Right forelimb (tissue), 1 donor: ENCODE measurements around the gene YBX2.
"Not testable (repeated sequence)": the region's sequence is repeated elsewhere in the genome, so short reads cannot be mapped to it uniquely, and the experiment has no call there.

Experiments used
- DNase-seq: peaks from one replicate; pipeline ENCODE4 v3.0.0-alpha.2; 2018

YBX2 gene

GRCh38 chr17:7294614-7295153, at the start of gene YBX2:
Gene YBX2, minus strand, starts transcription at chr17:7294639. Its CDS starts 139 bp downstream, at chr17:7294500.
- DNase-seq, result no peak

- DNase-seq, result no peak
Measured at GRCh38 chr17:7343250-7343649, 48.8 kb upstream of the YBX2 start.

GRCh38 chr17:7341842-7342241, 47.4 kb upstream of the YBX2 start:
- DNase-seq, result no peak

- no peak for DNase-seq
Measured at GRCh38 chr17:7340179-7340578, 45.7 kb upstream of the YBX2 start.

GRCh38 chr17:7337600-7337999, 43.2 kb upstream of the YBX2 start:
- not testable (repeated sequence) for DNase-seq

- no peak for DNase-seq
Measured at GRCh38 chr17:7336240-7337175, 42.1 kb upstream of the YBX2 start, which contains the start of gene ACAP1. Gene ACAP1, plus strand, starts transcription at chr17:7336529. Its CDS starts 206 bp downstream, at chr17:7336735.

- DNase-seq, result not testable (repeated sequence)
Measured at GRCh38 chr17:7335765-7336164, 41.3 kb upstream of the YBX2 start.

GRCh38 chr17:7334938-7335538, 40.6 kb upstream of the YBX2 start:
- DNase-seq, result no peak

GRCh38 chr17:7332600-7333069, 38.2 kb upstream of the YBX2 start:
- DNase-seq, result not testable (repeated sequence)

- no peak for DNase-seq
Measured at GRCh38 chr17:7332111-7332510, 37.7 kb upstream of the YBX2 start.

GRCh38 chr17:7330638-7331015, 36.2 kb upstream of the YBX2 start:
- no peak for DNase-seq

- peak; percentile 90 for DNase-seq
Measured at GRCh38 chr17:7329997-7330637, 35.7 kb upstream of the YBX2 start.

GRCh38 chr17:7329374-7329996, 35.0 kb upstream of the YBX2 start:
- peak; percentile 98 for DNase-seq

GRCh38 chr17:7328840-7329373, 34.5 kb upstream of the YBX2 start, which contains the start of gene NEURL4:
Gene NEURL4, minus strand, starts transcription at chr17:7329335. Its CDS starts 23 bp downstream, at chr17:7329312.
- DNase-seq, result no peak

GRCh38 chr17:7328009-7328408, 33.6 kb upstream of the YBX2 start:
- no peak for DNase-seq

GRCh38 chr17:7327501-7327900, 33.1 kb upstream of the YBX2 start:
- DNase-seq, result no peak

GRCh38 chr17:7327056-7327455, 32.6 kb upstream of the YBX2 start:
- no peak for DNase-seq

GRCh38 chr17:7326186-7326585, 31.7 kb upstream of the YBX2 start:
- DNase-seq, result no peak

GRCh38 chr17:7325031-7325528, 30.6 kb upstream of the YBX2 start:
- no peak for DNase-seq

GRCh38 chr17:7324438-7324779, 30.0 kb upstream of the YBX2 start:
- DNase-seq, result no peak

GRCh38 chr17:7323731-7324437, 29.4 kb upstream of the YBX2 start:
- peak; percentile 67 for DNase-seq
